ENCODE data around the gene BAIAP2L1. TPM values are rescaled to one million over a fixed set of nuclear protein-coding genes. Genes with fewer than 3 reads are reported as not detected.

Gene BAIAP2L1
- total and polyA plus RNA-seq, 7 donors: 0.27 to 44.2 (median 3.0) TPM

- peaks cover 0 to 41% (median 32%) of the 10 kb centered on the region in 4 donors for H3K4me1 ChIP-seq
- no peak for TF ChIP-seq EP300 (IDR thresholded peaks at IDR 0.05)
- TF ChIP-seq POLR2A (IDR thresholded peaks at IDR 0.05): no peak
- TF ChIP-seq POLR2AphosphoS5 (IDR thresholded peaks at IDR 0.05): no peak
- TF ChIP-seq CTCF (IDR thresholded peaks at IDR 0.05): no peak
- no peaks in the 10 kb centered on the region for H3K36me3 ChIP-seq
- 35 to 64% methylated on average over 4 of the region's 4 CpGs for WGBS, 2 donors
- no peak for DNase-seq
- no peaks in the 10 kb centered on the region for H3K9me3 ChIP-seq
- no peaks in the 10 kb centered on the region for H3K27me3 ChIP-seq
- no peak overlapping the region for H3K27ac ChIP-seq
- intact Hi-C loops (cut with DNase I): no loop called here
- no peak overlapping the region for H3K4me3 ChIP-seq
Observed at GRCh38 chr7:98278936-98279335, 122.0 kb downstream of the BAIAP2L1 start.

- H3K36me3 ChIP-seq: no peaks in the 10 kb centered on the region
- 90 to 96% methylated on average over 5 of the region's 5 CpGs for WGBS, 2 donors
- H3K27me3 ChIP-seq: no peaks in the 10 kb centered on the region
- DNase-seq: no peak
- H3K4me1 ChIP-seq: peaks cover 0 to 35% (median 27%) of the 10 kb centered on the region in 4 donors
- no peak overlapping the region for H3K4me3 ChIP-seq
- no peak overlapping the region for H3K27ac ChIP-seq
- no peak for TF ChIP-seq POLR2AphosphoS5 (IDR thresholded peaks at IDR 0.05)
- no peak for TF ChIP-seq EP300 (IDR thresholded peaks at IDR 0.05)
- no peak for TF ChIP-seq CTCF (IDR thresholded peaks at IDR 0.05)
- no peak for TF ChIP-seq POLR2A (IDR thresholded peaks at IDR 0.05)
- intact Hi-C loops (cut with DNase I): no loop called here
- H3K9me3 ChIP-seq: no peaks in the 10 kb centered on the region
Observed at GRCh38 chr7:98278408-98278807, 122.5 kb downstream of the BAIAP2L1 start.

GRCh38 chr7:98276241-98276761, 124.6 kb downstream of the BAIAP2L1 start:
- Histone ChIP-seq H3K27ac (peak overlapping the region; percentile 25 to 77 (median 65)), H3K27me3 (no peaks in the 10 kb centered on the region), H3K4me1 (peaks cover 0 to 23% (median 16%) of the 10 kb centered on the region in 4 donors), H3K36me3 (no peaks in the 10 kb centered on the region), H3K9me3 (no peaks in the 10 kb centered on the region), H3K4me3 (no peak overlapping the region)
- WGBS, 2 donors: 16 to 50% methylated on average over 5 of the region's 5 CpGs
- no peak for DNase-seq
- TF ChIP-seq EP300 (IDR thresholded peaks at IDR 0.05): no peak
- no peak for TF ChIP-seq CTCF (IDR thresholded peaks at IDR 0.05)
- no peak for TF ChIP-seq POLR2A (IDR thresholded peaks at IDR 0.05)
- TF ChIP-seq POLR2AphosphoS5 (IDR thresholded peaks at IDR 0.05): peak in 1 of 4 donors; percentile 65
- intact Hi-C loops (cut with DNase I): no loop called here

- no peak for DNase-seq
- TF ChIP-seq POLR2AphosphoS5 (IDR thresholded peaks at IDR 0.05): no peak
- no peak for TF ChIP-seq POLR2A (IDR thresholded peaks at IDR 0.05)
- TF ChIP-seq CTCF (IDR thresholded peaks at IDR 0.05): no peak
- TF ChIP-seq EP300 (IDR thresholded peaks at IDR 0.05): no peak
- Histone ChIP-seq H3K27ac (no peak overlapping the region), H3K36me3 (no peaks in the 10 kb centered on the region), H3K27me3 (no peaks in the 10 kb centered on the region), H3K9me3 (no peaks in the 10 kb centered on the region), H3K4me3 (no peak overlapping the region), H3K4me1 (peaks cover 0 to under 1% (median 0%) of the 10 kb centered on the region in 4 donors)
- 92 to 93% methylated on average over 3 of the region's 3 CpGs for whole genome bisulfite sequencing, 2 donors
- intact Hi-C loops (cut with DNase I): no loop called here
Observed at GRCh38 chr7:98267303-98267702, 133.6 kb downstream of the BAIAP2L1 start.

GRCh38 chr7:98266840-98267239, 134.1 kb downstream of the BAIAP2L1 start:
- intact Hi-C loops (cut with DNase I): no loop called here
- TF ChIP-seq EP300 (IDR thresholded peaks at IDR 0.05) (no peak), POLR2AphosphoS5 (IDR thresholded peaks at IDR 0.05) (no peak), POLR2A (IDR thresholded peaks at IDR 0.05) (no peak), CTCF (IDR thresholded peaks at IDR 0.05) (no peak)
- 92 to 99% methylated on average over 2 of the region's 2 CpGs for WGBS, 2 donors
- Histone ChIP-seq H3K9me3 (no peaks in the 10 kb centered on the region), H3K36me3 (no peaks in the 10 kb centered on the region), H3K27me3 (no peaks in the 10 kb centered on the region), H3K27ac (no peak overlapping the region), H3K4me1 (peaks cover 0 to 5% (median 0%) of the 10 kb centered on the region in 4 donors), H3K4me3 (no peak overlapping the region)
- DNase-seq: no peak
